Tibial nerve (tissue), 4 donors: ENCODE data around the gene IFT20. TPM values are rescaled to one million over a fixed set of nuclear protein-coding genes. Genes with fewer than 3 reads are reported as not detected.
A peak's percentile ranks its signal among the peaks of the same experiment; 100 is the strongest.

ENCODE experiments used
- DNase-seq, 2 donors: peaks; one replicate each; pipeline ENCODE4 v3.0.0-alpha.2; 2019; ENCODE audit warnings: low spot score in 2 of 2
- H3K27ac ChIP-seq, 4 donors: fragments of 200-600 bp; sonication (generic) in 3 of 4; one replicate each; pipeline ENCODE4 v1.5.1; 2017 to 2019; ENCODE audit warnings: mild to moderate bottlenecking in 1 of 4
- H3K27me3 ChIP-seq, 2 donors: fragments of 200-600 bp; sonication (generic) in 1 of 2; one replicate each; pipeline versions ENCODE4 v1.5.1 to v1.6.0; 2017 to 2019
- H3K36me3 ChIP-seq, 3 donors: fragments of 200-600 bp; sonication (generic); one replicate each; pipeline ENCODE4 v1.5.1; 2018 to 2019
- H3K4me1 ChIP-seq, 4 donors: fragments of 200-600 bp; sonication (generic) in 3 of 4; one replicate each; pipeline ENCODE4 v1.5.1; 2017 to 2019
- H3K4me3 ChIP-seq, 4 donors: fragments of 200-600 bp; sonication (generic) in 3 of 4; one replicate each; pipeline ENCODE4 v1.5.1; 2017 to 2019; ENCODE audit warnings: mild to moderate bottlenecking in 1 of 4, moderate library complexity in 1 of 4
- H3K9me3 ChIP-seq, 4 donors: fragments of 200-600 bp; sonication (generic) in 3 of 4; one replicate each; pipeline ENCODE4 v1.5.1; 2017 to 2019
- EP300 ChIP-seq, 2 donors: sonication (generic); formaldehyde crosslinking; IDR thresholded peaks; one replicate each; pipeline ENCODE4 v1.6.1; 2017; ENCODE audit warnings: antibody characterized with exemption in 2 of 2, mild to moderate bottlenecking in 1 of 2
- POLR2A ChIP-seq, 2 donors: fragments of 450-650 bp; IDR thresholded peaks; one replicate each; pipeline ENCODE4 v1.6.1; 2017; ENCODE audit warnings: antibody characterized with exemption in 2 of 2, mild to moderate bottlenecking in 2 of 2, moderate library complexity in 2 of 2
- WGBS, 2 donors: methylation state at CpG; one replicate each; pipeline ENCODE4 v1.1.5; 2018; 5-methylcytosine and 5-hydroxymethylcytosine counted together
- total RNA-seq, 4 donors: library from RNA; depleted of rRNA; stranded (reverse); fragments of >200 nt; gene quantifications; one replicate each; pipeline ENCODE4 v1.1.0, GENCODE V29; 2016
- TF ChIP-seq, protein P1 (sequence below), 5 experiments: fragments of 200-600 bp in 3 of 5; fragments of 450-650 bp in 2 of 5; sonication (generic) in 3 of 5; IDR thresholded peaks; one replicate each; pipeline ENCODE4 v1.5.1; 2016 to 2019; ENCODE audit warnings: antibody characterized with exemption in 5 of 5, mild to moderate bottlenecking in 3 of 5, moderate library complexity in 2 of 5

Gene IFT20
- total RNA-seq, 4 donors from 2014 or later, result 34.8 to 50.3 (median 43.9) TPM

DNA sequence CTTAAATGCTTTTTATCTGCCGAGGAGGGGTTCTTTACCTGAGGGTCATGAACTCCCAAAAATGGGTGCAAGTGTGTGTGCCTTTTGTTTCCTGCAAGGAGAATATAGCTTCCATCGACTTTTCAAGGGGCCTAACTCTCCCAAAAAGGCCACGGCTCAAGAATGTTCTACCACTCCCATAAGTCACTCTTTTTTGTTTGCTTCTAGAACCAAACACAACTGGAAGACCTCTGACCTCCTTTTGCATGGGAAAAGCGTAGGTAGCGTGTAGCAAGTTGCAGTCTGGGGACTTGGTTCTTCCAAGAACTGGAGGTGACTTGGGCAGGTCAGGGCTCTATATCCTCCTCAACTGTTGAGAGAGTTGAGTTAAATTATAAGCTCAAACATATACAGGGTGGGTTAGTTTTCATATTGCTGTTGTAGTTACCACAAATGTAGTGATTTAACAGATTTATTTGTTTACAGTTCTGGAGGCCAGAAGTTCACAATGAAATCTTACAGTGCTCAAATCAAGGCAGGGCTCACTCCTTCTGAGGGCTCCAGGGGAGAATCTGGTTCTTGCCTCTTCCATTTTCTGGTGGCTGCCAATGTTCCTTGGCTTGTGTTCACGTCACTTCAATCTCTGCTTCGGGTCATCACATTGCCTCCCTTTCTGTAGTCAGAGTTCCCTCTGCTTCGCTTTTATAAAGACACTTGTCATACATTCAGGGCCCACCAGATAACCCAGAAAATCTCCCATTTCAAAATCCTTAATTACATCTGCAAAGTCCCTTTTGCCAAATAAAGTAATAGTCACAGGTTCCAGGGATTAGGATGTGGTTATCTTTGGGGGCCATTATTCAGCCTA lies 14.8 kb downstream of the IFT20 start:
- no peak overlapping the region for H3K27ac ChIP-seq
- no peak for TF ChIP-seq POLR2A (IDR thresholded peaks at IDR 0.05)
- TF ChIP-seq, protein P1, sequence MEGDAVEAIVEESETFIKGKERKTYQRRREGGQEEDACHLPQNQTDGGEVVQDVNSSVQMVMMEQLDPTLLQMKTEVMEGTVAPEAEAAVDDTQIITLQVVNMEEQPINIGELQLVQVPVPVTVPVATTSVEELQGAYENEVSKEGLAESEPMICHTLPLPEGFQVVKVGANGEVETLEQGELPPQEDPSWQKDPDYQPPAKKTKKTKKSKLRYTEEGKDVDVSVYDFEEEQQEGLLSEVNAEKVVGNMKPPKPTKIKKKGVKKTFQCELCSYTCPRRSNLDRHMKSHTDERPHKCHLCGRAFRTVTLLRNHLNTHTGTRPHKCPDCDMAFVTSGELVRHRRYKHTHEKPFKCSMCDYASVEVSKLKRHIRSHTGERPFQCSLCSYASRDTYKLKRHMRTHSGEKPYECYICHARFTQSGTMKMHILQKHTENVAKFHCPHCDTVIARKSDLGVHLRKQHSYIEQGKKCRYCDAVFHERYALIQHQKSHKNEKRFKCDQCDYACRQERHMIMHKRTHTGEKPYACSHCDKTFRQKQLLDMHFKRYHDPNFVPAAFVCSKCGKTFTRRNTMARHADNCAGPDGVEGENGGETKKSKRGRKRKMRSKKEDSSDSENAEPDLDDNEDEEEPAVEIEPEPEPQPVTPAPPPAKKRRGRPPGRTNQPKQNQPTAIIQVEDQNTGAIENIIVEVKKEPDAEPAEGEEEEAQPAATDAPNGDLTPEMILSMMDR (IDR thresholded peaks at IDR 0.05), result no peak
- TF ChIP-seq EP300 (IDR thresholded peaks at IDR 0.05), result no peak
- H3K27me3 ChIP-seq, result no peaks in the 10 kb centered on the region
- DNase-seq, result no peak
- H3K4me1 ChIP-seq, result peaks cover 0 to 19% (median 15%) of the 10 kb centered on the region in 4 donors
- no peak overlapping the region for H3K4me3 ChIP-seq
- H3K36me3 ChIP-seq, result no peaks in the 10 kb centered on the region
- H3K9me3 ChIP-seq, result no peaks in the 10 kb centered on the region
- WGBS, 2 donors, result 64% methylated on average over 8 of the region's 8 CpGs

DNA sequence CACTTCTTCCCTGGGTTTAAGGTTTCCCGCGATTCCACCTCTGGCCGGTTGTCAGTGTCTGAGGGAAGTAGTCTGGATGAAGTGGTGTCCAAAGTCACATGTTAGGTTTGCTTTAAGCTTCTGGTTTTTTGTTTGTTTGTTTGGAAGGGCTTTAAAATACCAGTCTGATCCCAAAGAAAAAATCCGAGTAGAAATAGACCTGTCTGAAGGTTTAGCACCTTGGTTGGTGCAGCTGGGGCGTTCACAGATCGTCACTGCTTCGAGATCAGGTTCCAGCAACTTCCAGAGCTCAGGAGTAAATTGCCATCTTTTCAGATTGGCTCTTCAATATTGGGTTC lies 15.7 kb downstream of the IFT20 start:
- H3K9me3 ChIP-seq, result no peaks in the 10 kb centered on the region
- TF ChIP-seq, protein P1 (IDR thresholded peaks at IDR 0.05), result no peak
- TF ChIP-seq EP300 (IDR thresholded peaks at IDR 0.05) (no peak), POLR2A (IDR thresholded peaks at IDR 0.05) (no peak)
- WGBS, 2 donors, result 1 to 2% methylated on average over 7 of the region's 7 CpGs
- H3K36me3 ChIP-seq, result no peaks in the 10 kb centered on the region
- DNase-seq, result no peak
- H3K4me3 ChIP-seq, result peak overlapping the region; percentile 38 to 77 (median 52)
- peaks cover 0 to 19% (median 15%) of the 10 kb centered on the region in 4 donors for H3K4me1 ChIP-seq
- no peaks in the 10 kb centered on the region for H3K27me3 ChIP-seq
- H3K27ac ChIP-seq, result peak overlapping the region in 3 of 4 donors; percentile 62 to 81 (median 67)

- 0% methylated on average over 34 to 72 of the region's 72 CpGs for WGBS, 2 donors
- no peaks in the 10 kb centered on the region for H3K27me3 ChIP-seq
- H3K4me1 ChIP-seq, result peaks cover 0 to 19% (median 15%) of the 10 kb centered on the region in 4 donors
- peak in 1 of 2 donors; percentile 68 for TF ChIP-seq POLR2A (IDR thresholded peaks at IDR 0.05)
- TF ChIP-seq, protein P1 (IDR thresholded peaks at IDR 0.05), result peak in 4 of 5 experiments; percentile 10 to 51 (median 26)
- peak; percentile 31 to 75 for TF ChIP-seq EP300 (IDR thresholded peaks at IDR 0.05)
- H3K27ac ChIP-seq, result peak within 1 kb of the TSS; percentile 14 to 81 (median 64)
- peak within 1 kb of the TSS; percentile 38 to 77 (median 52) for H3K4me3 ChIP-seq
- H3K36me3 ChIP-seq, result no peaks in the 10 kb centered on the region
- no peaks in the 10 kb centered on the region for H3K9me3 ChIP-seq
- DNase-seq, result peak; percentile 90 to 93
Observed at GRCh38 chr17:28318759-28319597, 16.3 kb downstream of the IFT20 start, which contains the start of gene TMEM97. Gene TMEM97, plus strand, starts transcription at chr17:28319200. Its CDS starts 40 bp downstream, at chr17:28319240.

- peak overlapping the region in 2 of 4 donors; percentile 14 to 81 for H3K27ac ChIP-seq
- 12% methylated on average over 39 to 40 of the region's 40 CpGs for WGBS, 2 donors
Observed at GRCh38 chr17:28317966-28318758, 17.1 kb downstream of the IFT20 start.

More at GRCh38 chr17:28317966-28318758, 17.1 kb downstream of the IFT20 start:
- TF ChIP-seq, protein P1 (IDR thresholded peaks at IDR 0.05), result no peak
- no peak for TF ChIP-seq EP300 (IDR thresholded peaks at IDR 0.05)
- TF ChIP-seq POLR2A (IDR thresholded peaks at IDR 0.05), result no peak
- H3K4me3 ChIP-seq, result peak overlapping the region; percentile 38 to 77 (median 52)
- no peaks in the 10 kb centered on the region for H3K36me3 ChIP-seq
- no peaks in the 10 kb centered on the region for H3K9me3 ChIP-seq
- peaks cover 0 to 19% (median 15%) of the 10 kb centered on the region in 4 donors for H3K4me1 ChIP-seq
- no peak for DNase-seq
- H3K27me3 ChIP-seq, result no peaks in the 10 kb centered on the region
